Neural progenitor cell (in vitro differentiated cells): ENCODE results near the gene SDK1.

Source experiments
- CTCF ChIP-seq: fragments of 200-600 bp; sonication (generic); IDR thresholded peaks from 2 replicates; pipeline ENCODE4 v1.5.1; 2017; ENCODE audit warnings: antibody characterized with exemption, mild to moderate bottlenecking
- EZH2 ChIP-seq: fragments of 200-600 bp; sonication (generic); IDR thresholded peaks from 2 replicates; pipeline ENCODE4 v1.6.1; 2017; ENCODE audit warnings: antibody characterized with exemption, mild to moderate bottlenecking, moderate library complexity
- EZH2phosphoT487 ChIP-seq: fragments of 200-600 bp; sonication (generic); IDR thresholded peaks from 2 replicates; pipeline ENCODE4 v1.6.1; 2017; ENCODE audit warnings: antibody characterized with exemption

GRCh38 chr7:3469641-3470040 is 168.6 kb downstream of the SDK1 start:
- TF ChIP-seq CTCF (no peak), EZH2phosphoT487 (no peak), EZH2 (no peak)
